Suprapubic skin (tissue), 4 donors: ENCODE data around the gene GFAP. TPM values are rescaled to one million over a fixed set of nuclear protein-coding genes. Genes with fewer than 3 reads are reported as not detected.

Source experiments
- DNase-seq, 2 donors: peaks; one replicate each; pipeline ENCODE4 v3.0.0-alpha.2; 2019; ENCODE audit warnings: low spot score in 2 of 2
- H3K27ac ChIP-seq: fragments of 200-600 bp; sonication (generic); one replicate; pipeline ENCODE4 v1.5.1; 2019
- H3K27me3 ChIP-seq: fragments of 200-600 bp; sonication (generic); one replicate; pipeline ENCODE4 v1.5.1; 2019
- H3K36me3 ChIP-seq: fragments of 200-600 bp; sonication (generic); one replicate; pipeline ENCODE4 v1.5.1; 2019
- H3K4me1 ChIP-seq: fragments of 200-600 bp; sonication (generic); one replicate; pipeline ENCODE4 v1.5.1; 2019
- H3K4me3 ChIP-seq: fragments of 200-600 bp; sonication (generic); one replicate; pipeline ENCODE4 v1.5.1; 2019; ENCODE audit warnings: mild to moderate bottlenecking
- H3K9me3 ChIP-seq: fragments of 200-600 bp; sonication (generic); one replicate; pipeline ENCODE4 v1.5.1; 2019
- CTCF ChIP-seq, 2 donors: fragments of 200-600 bp in 1 of 2; fragments of 450-650 bp in 1 of 2; sonication (generic) in 1 of 2; IDR thresholded peaks; one replicate each; pipeline ENCODE4 v1.5.1; 2016 to 2019; ENCODE audit warnings: antibody characterized with exemption in 2 of 2, mild to moderate bottlenecking in 1 of 2, moderate library complexity in 1 of 2
- EP300 ChIP-seq: sonication (generic); formaldehyde crosslinking; IDR thresholded peaks from one replicate; pipeline ENCODE4 v1.6.1; 2017; ENCODE audit warnings: antibody characterized with exemption
- POLR2A ChIP-seq, 2 donors: fragments of 450-650 bp; IDR thresholded peaks; one replicate each; pipeline ENCODE4 v1.6.1; 2017; ENCODE audit warnings: antibody characterized with exemption in 2 of 2, mild to moderate bottlenecking in 2 of 2, moderate library complexity in 2 of 2
- POLR2AphosphoS5 ChIP-seq, 3 donors: sonication (generic); formaldehyde crosslinking; IDR thresholded peaks; one replicate each; pipeline ENCODE4 v1.6.1; 2017; ENCODE audit warnings: antibody characterized with exemption in 3 of 3
- WGBS: methylation state at CpG from one replicate; pipeline ENCODE4 v1.1.5; 2018; 5-methylcytosine and 5-hydroxymethylcytosine counted together
- total RNA-seq, 4 donors: library from RNA; depleted of rRNA; stranded (reverse); fragments of >200 nt; gene quantifications; one replicate each; pipeline ENCODE4 v1.1.0, GENCODE V29; 2016

The GFAP gene
- total RNA-seq, 4 donors from 2014 or later = 0.72 to 5.9 TPM; not detected in 2

- 88% methylated on average over 11 of the region's 12 CpGs for WGBS
- Histone ChIP-seq H3K9me3 (no peaks in the 10 kb centered on the region), H3K4me1 (no peaks in the 10 kb centered on the region), H3K4me3 (no peak overlapping the region), H3K27ac (no peak overlapping the region), H3K27me3 (no peaks in the 10 kb centered on the region), H3K36me3 (peaks cover 92% of the 10 kb centered on the region)
- TF ChIP-seq EP300 = no peak
- no peak for TF ChIP-seq CTCF (IDR thresholded peaks at IDR 0.05)
- TF ChIP-seq POLR2A (IDR thresholded peaks at IDR 0.05) = no peak
- TF ChIP-seq POLR2AphosphoS5 (IDR thresholded peaks at IDR 0.05) = no peak
- no peak for DNase-seq
Measured at GRCh38 chr17:44863061-44863918, 52.0 kb downstream of the GFAP start.

- Histone ChIP-seq H3K9me3 (no peaks in the 10 kb centered on the region), H3K4me1 (no peaks in the 10 kb centered on the region), H3K4me3 (no peak overlapping the region), H3K36me3 (peaks cover 91% of the 10 kb centered on the region), H3K27ac (no peak overlapping the region), H3K27me3 (no peaks in the 10 kb centered on the region)
- WGBS = 89% methylated on average over 9 of the region's 9 CpGs
- TF ChIP-seq POLR2AphosphoS5 (IDR thresholded peaks at IDR 0.05) (no peak), POLR2A (IDR thresholded peaks at IDR 0.05) (no peak), EP300 (no peak), CTCF (IDR thresholded peaks at IDR 0.05) (no peak)
- no peak for DNase-seq
Measured at GRCh38 chr17:44862278-44862914, 52.9 kb downstream of the GFAP start.

- H3K36me3 ChIP-seq = peaks cover 99% of the 10 kb centered on the region
- H3K27ac ChIP-seq = no peak overlapping the region
- H3K4me3 ChIP-seq = no peak overlapping the region
- H3K9me3 ChIP-seq = no peaks in the 10 kb centered on the region
- H3K27me3 ChIP-seq = no peaks in the 10 kb centered on the region
- no peak for DNase-seq
- WGBS = 87% methylated on average over 5 of the region's 5 CpGs
- TF ChIP-seq EP300 (no peak), POLR2AphosphoS5 (IDR thresholded peaks at IDR 0.05) (no peak), CTCF (IDR thresholded peaks at IDR 0.05) (no peak), POLR2A (IDR thresholded peaks at IDR 0.05) (no peak)
- no peaks in the 10 kb centered on the region for H3K4me1 ChIP-seq
Measured at GRCh38 chr17:44859701-44860100, 55.6 kb downstream of the GFAP start.

GRCh38 chr17:44854192-44854591 lies 61.1 kb downstream of the GFAP start:
- no peak for DNase-seq
- 96% methylated on average over 5 of the region's 5 CpGs for WGBS
- Histone ChIP-seq H3K27ac (no peak overlapping the region), H3K27me3 (no peaks in the 10 kb centered on the region), H3K9me3 (no peaks in the 10 kb centered on the region), H3K36me3 (peaks cover 93% of the 10 kb centered on the region), H3K4me3 (no peak overlapping the region), H3K4me1 (no peaks in the 10 kb centered on the region)
- no peak for TF ChIP-seq EP300
- TF ChIP-seq POLR2A (IDR thresholded peaks at IDR 0.05) = no peak
- TF ChIP-seq POLR2AphosphoS5 (IDR thresholded peaks at IDR 0.05) = no peak

Other genes starting within 250 kb of the GFAP start
- gene CCDC43, start 225.7 kb downstream of the GFAP start, total RNA-seq = 10 to 100 TPM; 11.2 to 13.3 (median 12.2) TPM
- gene DBF4B, start 206.8 kb downstream of the GFAP start, total RNA-seq = 1 to 10 TPM; 3.5 to 8.9 (median 3.7) TPM
- gene ADAM11, start 156.5 kb downstream of the GFAP start, total RNA-seq = 1 to 10 TPM in 3 of 4 donors, under 1 TPM in 1; 0.98 to 1.5 (median 1.1) TPM
- 1 to 10 TPM; 1.1 to 7.8 (median 1.9) TPM for gene GJC1, start 85.2 kb downstream of the GFAP start, total RNA-seq
- not detected for gene HIGD1B, start 67.6 kb downstream of the GFAP start, total RNA-seq
- gene EFTUD2, start 16.1 kb downstream of the GFAP start, total RNA-seq = 100 to 1,000 TPM in 2 of 4 donors, 10 to 100 TPM in 2; 46.6 to 114 (median 94.7) TPM
- 1 to 10 TPM; 2.0 to 4.0 (median 2.8) TPM for gene KIF18B, start 32.3 kb upstream of the GFAP start, total RNA-seq
- not detected for gene C1QL1, start 52.8 kb upstream of the GFAP start, total RNA-seq
- gene DCAKD, start 136.1 kb upstream of the GFAP start, total RNA-seq = 10 to 100 TPM; 49.1 to 68.5 (median 60.9) TPM
- 10 to 100 TPM; 53.2 to 73.3 (median 65.9) TPM for gene NMT1, start 145.8 kb upstream of the GFAP start, total RNA-seq
- gene PLCD3, start 217.0 kb upstream of the GFAP start, total RNA-seq = 10 to 100 TPM; 44.7 to 87.1 (median 58.3) TPM
- gene ACBD4, start 220.2 kb upstream of the GFAP start, total RNA-seq = 10 to 100 TPM in 2 of 4 donors, 1 to 10 TPM in 2; 6.2 to 37.7 (median 10.9) TPM
- gene HEXIM1, start 233.0 kb upstream of the GFAP start, total RNA-seq = 10 to 100 TPM; 23.1 to 35.6 (median 27.8) TPM
- gene HEXIM2, start 246.4 kb upstream of the GFAP start, total RNA-seq = 10 to 100 TPM in 1 of 4 donors, 1 to 10 TPM in 3; 2.2 to 10.4 (median 4.4) TPM